Dendritic cell treated with granulocyte-macrophage colony-stimulating factor and Interleukin-4, amounts not matched to agents 40 ng/mL and 50 ng/mL, for 4 days (primary cell): ENCODE measurements around the gene DBF4B.
"Not testable (repeated sequence)": the region's sequence is repeated elsewhere in the genome, so short reads cannot be mapped to it uniquely, and the experiment has no call there.

ENCODE experiments used
- H3K27ac Mint-ChIP-seq: one replicate; pipeline ENCODE4 v1.8.0; 2022; ENCODE audit warnings: mild to moderate bottlenecking, mixed read lengths
- H3K27me3 Mint-ChIP-seq: one replicate; pipeline ENCODE4 v1.8.0; 2022; ENCODE audit warnings: mild to moderate bottlenecking, mixed read lengths
- H3K36me3 Mint-ChIP-seq: one replicate; pipeline ENCODE4 v1.8.0; 2022; ENCODE audit warnings: low read depth, mixed read lengths
- H3K4me1 Mint-ChIP-seq: one replicate; pipeline ENCODE4 v1.8.0; 2022; ENCODE audit warnings: low read depth, mixed read lengths
- H3K4me3 Mint-ChIP-seq: one replicate; pipeline ENCODE4 v1.8.0; 2022; ENCODE audit warnings: mild to moderate bottlenecking, moderate library complexity, mixed read lengths
- H3K9me3 Mint-ChIP-seq: one replicate; pipeline ENCODE4 v1.8.0; 2022; ENCODE audit warnings: mixed read lengths
- intact Hi-C: fragments of 100-400 bp; cut with micrococcal nuclease; formaldehyde crosslinking; loops from one replicate; pipeline ENCODE4 v1.15.0; 2022

Gene DBF4B

GRCh38 chr17:44708401-44709263, at the start of gene DBF4B:
Gene DBF4B, plus strand, starts transcription at chr17:44708665. Its CDS starts 156 bp downstream, at chr17:44708821.
- intact Hi-C loops, result no loop called here
- no peaks in the 10 kb centered on the region for H3K9me3 Mint-ChIP-seq
- peaks cover 3% of the 10 kb centered on the region for H3K27me3 Mint-ChIP-seq
- H3K4me1 Mint-ChIP-seq, result peaks cover 5% of the 10 kb centered on the region
- H3K27ac Mint-ChIP-seq, result no peak within 1 kb of the TSS
- peaks cover 7% of the 10 kb centered on the region for H3K36me3 Mint-ChIP-seq
- H3K4me3 Mint-ChIP-seq, result no peak within 1 kb of the TSS

GRCh38 chr17:44661835-44662234, 46.6 kb upstream of the DBF4B start:
- intact Hi-C loops, result no loop called here
- Mint-ChIP-seq H3K9me3 (no peaks in the 10 kb centered on the region), H3K27ac (no peak overlapping the region), H3K27me3 (peaks cover 19% of the 10 kb centered on the region), H3K36me3 (no peaks in the 10 kb centered on the region), H3K4me1 (peaks cover 4% of the 10 kb centered on the region), H3K4me3 (no peak overlapping the region)

- peaks cover 11% of the 10 kb centered on the region for H3K27me3 Mint-ChIP-seq
- H3K36me3 Mint-ChIP-seq, result no peaks in the 10 kb centered on the region
- H3K4me3 Mint-ChIP-seq, result no peak overlapping the region
- no peaks in the 10 kb centered on the region for H3K9me3 Mint-ChIP-seq
- H3K4me1 Mint-ChIP-seq, result no peaks in the 10 kb centered on the region
- H3K27ac Mint-ChIP-seq, result no peak overlapping the region
- intact Hi-C loops, result no loop called here
These were observed 45.4 kb upstream of the DBF4B start for GRCh38 chr17:44663095-44663494.

GRCh38 chr17:44664867-44665266, 43.6 kb upstream of the DBF4B start:
- Mint-ChIP-seq H3K9me3 (no peaks in the 10 kb centered on the region), H3K27me3 (peaks cover 10% of the 10 kb centered on the region), H3K36me3 (no peaks in the 10 kb centered on the region), H3K27ac (no peak overlapping the region), H3K4me3 (no peak overlapping the region), H3K4me1 (no peaks in the 10 kb centered on the region)
- intact Hi-C loops, result no loop called here

GRCh38 chr17:44666006-44666405, 42.5 kb upstream of the DBF4B start:
- intact Hi-C loops, result no loop called here
- peaks cover 10% of the 10 kb centered on the region for H3K27me3 Mint-ChIP-seq
- H3K4me3 Mint-ChIP-seq, result no peak overlapping the region
- H3K9me3 Mint-ChIP-seq, result no peaks in the 10 kb centered on the region
- H3K27ac Mint-ChIP-seq, result no peak overlapping the region
- H3K36me3 Mint-ChIP-seq, result no peaks in the 10 kb centered on the region
- H3K4me1 Mint-ChIP-seq, result no peaks in the 10 kb centered on the region

GRCh38 chr17:44672479-44673093, 35.9 kb upstream of the DBF4B start:
- Mint-ChIP-seq H3K4me1 (peaks cover 11% of the 10 kb centered on the region), H3K27ac (no peak overlapping the region), H3K9me3 (no peaks in the 10 kb centered on the region), H3K4me3 (no peak overlapping the region), H3K27me3 (peaks cover 5% of the 10 kb centered on the region), H3K36me3 (peaks cover 5% of the 10 kb centered on the region)
- intact Hi-C loops, result no loop called here

GRCh38 chr17:44673893-44674292, 34.6 kb upstream of the DBF4B start:
- Mint-ChIP-seq H3K27ac (no peak overlapping the region), H3K9me3 (no peaks in the 10 kb centered on the region), H3K4me1 (peaks cover 11% of the 10 kb centered on the region), H3K36me3 (peaks cover 18% of the 10 kb centered on the region), H3K27me3 (peaks cover under 1% of the 10 kb centered on the region), H3K4me3 (no peak overlapping the region)
- intact Hi-C loops, result no loop called here

GRCh38 chr17:44677136-44677535, 31.3 kb upstream of the DBF4B start:
- H3K4me1 Mint-ChIP-seq, result peaks cover 11% of the 10 kb centered on the region
- H3K4me3 Mint-ChIP-seq, result no peak overlapping the region
- no peaks in the 10 kb centered on the region for H3K9me3 Mint-ChIP-seq
- no peaks in the 10 kb centered on the region for H3K27me3 Mint-ChIP-seq
- H3K36me3 Mint-ChIP-seq, result peaks cover 47% of the 10 kb centered on the region
- intact Hi-C loops, result no loop called here
- H3K27ac Mint-ChIP-seq, result no peak overlapping the region

GRCh38 chr17:44683303-44683702, 25.2 kb upstream of the DBF4B start:
- H3K4me1 Mint-ChIP-seq, result peaks cover 13% of the 10 kb centered on the region
- H3K4me3 Mint-ChIP-seq, H3K27me3 Mint-ChIP-seq, H3K9me3 Mint-ChIP-seq, intact Hi-C loops: not testable (repeated sequence)
- peaks cover 85% of the 10 kb centered on the region for H3K36me3 Mint-ChIP-seq
- H3K27ac Mint-ChIP-seq, result peak overlapping the region; percentile 1

- Mint-ChIP-seq H3K27ac (no peak overlapping the region), H3K9me3 (no peaks in the 10 kb centered on the region), H3K4me1 (peaks cover 33% of the 10 kb centered on the region), H3K4me3 (no peak overlapping the region), H3K27me3 (peaks cover 3% of the 10 kb centered on the region), H3K36me3 (peaks cover 53% of the 10 kb centered on the region)
- intact Hi-C loops, result no loop called here
These were observed 20.7 kb upstream of the DBF4B start for GRCh38 chr17:44687756-44688155.

- H3K27me3 Mint-ChIP-seq, result peaks cover 3% of the 10 kb centered on the region
- no peaks in the 10 kb centered on the region for H3K9me3 Mint-ChIP-seq
- intact Hi-C loops, result no loop called here
- no peak overlapping the region for H3K27ac Mint-ChIP-seq
- peaks cover 48% of the 10 kb centered on the region for H3K36me3 Mint-ChIP-seq
- peaks cover 31% of the 10 kb centered on the region for H3K4me1 Mint-ChIP-seq
- no peak overlapping the region for H3K4me3 Mint-ChIP-seq
These were observed 20.3 kb upstream of the DBF4B start for GRCh38 chr17:44688200-44688599.

GRCh38 chr17:44688675-44689476, 19.6 kb upstream of the DBF4B start:
- H3K27me3 Mint-ChIP-seq, result peaks cover 3% of the 10 kb centered on the region
- H3K9me3 Mint-ChIP-seq, result no peaks in the 10 kb centered on the region
- H3K27ac Mint-ChIP-seq, result peak overlapping the region; percentile 92
- intact Hi-C loops, result no loop called here
- H3K4me1 Mint-ChIP-seq, result peaks cover 26% of the 10 kb centered on the region
- peak overlapping the region; percentile 95 for H3K4me3 Mint-ChIP-seq
- H3K36me3 Mint-ChIP-seq, result peaks cover 42% of the 10 kb centered on the region

GRCh38 chr17:44689477-44690217, 18.8 kb upstream of the DBF4B start, which contains the start of gene CCDC43:
Gene CCDC43, minus strand, starts transcription at chr17:44689776. Its CDS starts 23 bp downstream, at chr17:44689753.
- intact Hi-C loops, result no loop called here
- Mint-ChIP-seq H3K4me1 (peaks cover 26% of the 10 kb centered on the region), H3K27me3 (peaks cover 5% of the 10 kb centered on the region), H3K36me3 (peaks cover 34% of the 10 kb centered on the region), H3K4me3 (peak within 1 kb of the TSS; percentile 95), H3K9me3 (no peaks in the 10 kb centered on the region), H3K27ac (peak within 1 kb of the TSS; percentile 92)
